GM19043 (cell line): ENCODE measurements around the gene CMSS1.
"Not testable (repeated sequence)": the region's sequence is repeated elsewhere in the genome, so short reads cannot be mapped to it uniquely, and the experiment has no call there.

Experiments
- ATAC-seq: cut with Tn5 transposase; IDR thresholded peaks from one replicate; pipeline ENCODE4 v1.9.1; 2021; ENCODE audit warnings: low read depth; ENCODE audit not compliant: unreplicated experiment

The CMSS1 gene

GRCh38 chr3:100205171-100205570 is 387.5 kb downstream of the CMSS1 start:
- no peak for ATAC-seq

- ATAC-seq, result no peak
Measured at GRCh38 chr3:100206687-100207086, 389.0 kb downstream of the CMSS1 start.

GRCh38 chr3:100207886-100208285 is 390.2 kb downstream of the CMSS1 start:
- no peak for ATAC-seq

- ATAC-seq, result no peak
Measured at GRCh38 chr3:100209169-100209568, 391.5 kb downstream of the CMSS1 start.

- ATAC-seq, result peak; percentile 92
Measured at GRCh38 chr3:100209948-100210771, 392.5 kb downstream of the CMSS1 start.

- no peak for ATAC-seq
Measured at GRCh38 chr3:100210772-100211135, 393.1 kb downstream of the CMSS1 start.

- no peak for ATAC-seq
Measured at GRCh38 chr3:100213891-100214573, 396.4 kb downstream of the CMSS1 start.

- ATAC-seq, result no peak
Measured at GRCh38 chr3:100214574-100214964, 396.9 kb downstream of the CMSS1 start.

GRCh38 chr3:100216713-100217112 is 399.1 kb downstream of the CMSS1 start:
- ATAC-seq, result no peak

GRCh38 chr3:100221159-100221558 is 403.5 kb downstream of the CMSS1 start:
- no peak for ATAC-seq

- ATAC-seq, result no peak
Measured at GRCh38 chr3:100225193-100225592, 407.5 kb downstream of the CMSS1 start.

GRCh38 chr3:100225883-100226282 is 408.2 kb downstream of the CMSS1 start:
- ATAC-seq, result no peak

- ATAC-seq, result no peak
Measured at GRCh38 chr3:100226712-100227429, 409.2 kb downstream of the CMSS1 start.

- ATAC-seq, result no peak
Measured at GRCh38 chr3:100227511-100227921, 409.9 kb downstream of the CMSS1 start.

- no peak for ATAC-seq
Measured at GRCh38 chr3:100228247-100228646, 410.6 kb downstream of the CMSS1 start.

GRCh38 chr3:100229188-100229587 is 411.5 kb downstream of the CMSS1 start:
- ATAC-seq, result not testable (repeated sequence)

- ATAC-seq, result no peak
Measured at GRCh38 chr3:100230710-100231109, 413.0 kb downstream of the CMSS1 start.
